GM10266 (cell line): ENCODE results near the gene NAA80.

ENCODE experiments used
- DNase-seq: peaks from one replicate; pipeline ENCODE4 v3.0.0; 2012; ENCODE audit errors: extremely low spot score
- CTCF ChIP-seq: IDR thresholded peaks from 2 replicates; pipeline ENCODE4 v1.5.1; 2012; ENCODE audit warnings: mild to moderate bottlenecking, low read depth; ENCODE audit not compliant: control insufficient read depth, insufficient read depth; ENCODE audit errors: missing control alignments

NAA80 gene

GRCh38 chr3:50279255-50280016, 19.8 kb downstream of the NAA80 start:
- DNase-seq: no peak
- TF ChIP-seq CTCF: no peak

- DNase-seq: no peak
- no peak for TF ChIP-seq CTCF
These were observed 20.4 kb downstream of the NAA80 start, which contains the start of gene LSMEM2 for GRCh38 chr3:50278880-50279224. LSMEM2 (plus strand) TSS chr3:50279087; CDS start chr3:50279114, 27 bp downstream.

GRCh38 chr3:50278123-50278879, 20.9 kb downstream of the NAA80 start:
- DNase-seq: no peak
- TF ChIP-seq CTCF: no peak

GRCh38 chr3:50276762-50277101, 22.5 kb downstream of the NAA80 start:
- no peak for DNase-seq
- TF ChIP-seq CTCF: no peak

GRCh38 chr3:50275996-50276761, 23.0 kb downstream of the NAA80 start:
- no peak for DNase-seq

More at GRCh38 chr3:50275996-50276761, 23.0 kb downstream of the NAA80 start:
- no peak for TF ChIP-seq CTCF
